ENCODE results near the gene RAB19.
"Not testable (repeated sequence)": the region's sequence is repeated elsewhere in the genome, so short reads cannot be mapped to it uniquely, and the experiment has no call there.

RAB19 gene

GRCh38 chr7:140402178-140402835, 1.6 kb upstream of the RAB19 start:
- no peak for DNase-seq

GRCh38 chr7:140404565-140405065, 757 bp downstream of the RAB19 start:
- DNase-seq: no peak

- DNase-seq: no peak
These were observed 11.5 kb downstream of the RAB19 start for GRCh38 chr7:140415361-140415760.

- not testable (repeated sequence) for DNase-seq
These were observed 12.0 kb downstream of the RAB19 start for GRCh38 chr7:140415816-140416215.

- DNase-seq: no peak
These were observed 12.7 kb downstream of the RAB19 start for GRCh38 chr7:140416560-140416959.

- no peak for DNase-seq
These were observed 13.7 kb downstream of the RAB19 start for GRCh38 chr7:140417456-140418155.

GRCh38 chr7:140418156-140418472, 14.3 kb downstream of the RAB19 start:
- peak; percentile 74 for DNase-seq

GRCh38 chr7:140418653-140419052, 14.8 kb downstream of the RAB19 start:
- DNase-seq: no peak

- no peak for DNase-seq
These were observed 17.7 kb downstream of the RAB19 start for GRCh38 chr7:140421521-140421920.

- DNase-seq: no peak
These were observed 19.6 kb downstream of the RAB19 start for GRCh38 chr7:140423501-140423900.

- DNase-seq: no peak
These were observed 21.9 kb downstream of the RAB19 start for GRCh38 chr7:140425718-140426117.

GRCh38 chr7:140426130-140426529, 22.3 kb downstream of the RAB19 start:
- DNase-seq: no peak

GRCh38 chr7:140433396-140433795, 29.5 kb downstream of the RAB19 start:
- no peak for DNase-seq

GRCh38 chr7:140435252-140435895, 31.5 kb downstream of the RAB19 start:
- no peak for DNase-seq

- DNase-seq: no peak
These were observed 35.5 kb downstream of the RAB19 start for GRCh38 chr7:140439359-140439758.

GRCh38 chr7:140440593-140440992, 36.7 kb downstream of the RAB19 start:
- no peak for DNase-seq

GRCh38 chr7:140441519-140441918, 37.7 kb downstream of the RAB19 start:
- DNase-seq: no peak

GRCh38 chr7:140446467-140446866, 42.6 kb downstream of the RAB19 start:
- no peak for DNase-seq

GRCh38 chr7:140447841-140448240, 44.0 kb downstream of the RAB19 start:
- no peak for DNase-seq

- DNase-seq: no peak
These were observed 45.1 kb downstream of the RAB19 start for GRCh38 chr7:140448781-140449480.

- no peak for DNase-seq
These were observed 47.9 kb downstream of the RAB19 start for GRCh38 chr7:140451716-140452115.

GRCh38 chr7:140453273-140453672, 49.4 kb downstream of the RAB19 start:
- no peak for DNase-seq

All from NCI-H1417 treated with DMSO at 0.1 percent for 48 hours (cell line).